BJ (cell line): ENCODE data around the gene SUSD6. TPM values are rescaled to one million over a fixed set of nuclear protein-coding genes. Genes with fewer than 3 reads are reported as not detected.

Experiments
- CTCF ChIA-PET: fragments of 350-600 bp; formaldehyde crosslinking; extraction: SDS; loops from one replicate; lab custom pipeline; 2021; ENCODE audit warnings: antibody characterized with exemption, inconsistent platforms; lab: Yijun Ruan, JAX
- POLR2A ChIA-PET: fragments of 300-600 bp; sonication (Branson Sonifier 250); formaldehyde crosslinking; extraction: SDS; loops from one replicate; lab custom pipeline; 2021; ENCODE audit warnings: antibody characterized with exemption; lab: Charles Lee
- DNase-seq: peaks from one replicate; pipeline ENCODE4 v3.0.0-alpha.2; 2011; ENCODE audit warnings: low read depth
- H3K27me3 ChIP-seq: 2 replicates; pipeline ENCODE4 v1.6.0; 2011; ENCODE audit warnings: low read length; ENCODE audit not compliant: control insufficient read depth, insufficient read depth
- H3K36me3 ChIP-seq: 2 replicates; pipeline ENCODE4 v1.5.1; 2011; ENCODE audit warnings: low read length; ENCODE audit not compliant: control insufficient read depth, insufficient read depth
- H3K4me3 ChIP-seq: 2 replicates; pipeline ENCODE4 v1.5.1; 2011; ENCODE audit warnings: low read depth, mild to moderate bottlenecking, control low read depth, low read length
- polyA plus RNA-seq: library from polyadenylated mRNA; depleted of rRNA; stranded (reverse); fragments of >200 nt; gene quantifications from 2 replicates; pipeline ENCODE4 v1.2.3, GENCODE V29; 2011
- TF ChIP-seq, protein P1 (sequence below): IDR thresholded peaks from 2 replicates; pipeline ENCODE4 v1.5.1; 2011; ENCODE audit warnings: low read depth, mild to moderate bottlenecking, control low read depth, inconsistent platforms, low read length, moderate library complexity; ENCODE audit not compliant: insufficient read depth

SUSD6 gene
- polyA plus RNA-seq, 1 experiment = 20.3 TPM

- H3K27me3 ChIP-seq = no peaks in the 10 kb centered on the region
- CTCF ChIA-PET = interaction anchor here (1.1 kb wide), 1 partner anchor 25 kb away, joined by 4 read pairs; no protein-coding TSS in a partner anchor
These were observed 56.5 kb downstream of the SUSD6 start for GRCh38 chr14:69667938-69668335.

GRCh38 chr14:69669375-69669774 is 58.0 kb downstream of the SUSD6 start:
- CTCF ChIA-PET = interaction anchor here (1.2 to 1.4 kb wide), 2 partner anchors 12 to 24 kb away, joined by 3 to 5 read pairs; no protein-coding TSS in a partner anchor
- H3K36me3 ChIP-seq = no peaks in the 10 kb centered on the region
- TF ChIP-seq, protein P1, sequence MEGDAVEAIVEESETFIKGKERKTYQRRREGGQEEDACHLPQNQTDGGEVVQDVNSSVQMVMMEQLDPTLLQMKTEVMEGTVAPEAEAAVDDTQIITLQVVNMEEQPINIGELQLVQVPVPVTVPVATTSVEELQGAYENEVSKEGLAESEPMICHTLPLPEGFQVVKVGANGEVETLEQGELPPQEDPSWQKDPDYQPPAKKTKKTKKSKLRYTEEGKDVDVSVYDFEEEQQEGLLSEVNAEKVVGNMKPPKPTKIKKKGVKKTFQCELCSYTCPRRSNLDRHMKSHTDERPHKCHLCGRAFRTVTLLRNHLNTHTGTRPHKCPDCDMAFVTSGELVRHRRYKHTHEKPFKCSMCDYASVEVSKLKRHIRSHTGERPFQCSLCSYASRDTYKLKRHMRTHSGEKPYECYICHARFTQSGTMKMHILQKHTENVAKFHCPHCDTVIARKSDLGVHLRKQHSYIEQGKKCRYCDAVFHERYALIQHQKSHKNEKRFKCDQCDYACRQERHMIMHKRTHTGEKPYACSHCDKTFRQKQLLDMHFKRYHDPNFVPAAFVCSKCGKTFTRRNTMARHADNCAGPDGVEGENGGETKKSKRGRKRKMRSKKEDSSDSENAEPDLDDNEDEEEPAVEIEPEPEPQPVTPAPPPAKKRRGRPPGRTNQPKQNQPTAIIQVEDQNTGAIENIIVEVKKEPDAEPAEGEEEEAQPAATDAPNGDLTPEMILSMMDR = no peak
- no peak overlapping the region for H3K4me3 ChIP-seq
- POLR2A ChIA-PET = no interaction called here
- no peaks in the 10 kb centered on the region for H3K27me3 ChIP-seq
- no peak for DNase-seq

More at GRCh38 chr14:69667938-69668335, 56.5 kb downstream of the SUSD6 start:
- Histone ChIP-seq H3K36me3 (no peaks in the 10 kb centered on the region), H3K4me3 (no peak overlapping the region)
- POLR2A ChIA-PET = no interaction called here
- DNase-seq = no peak
- TF ChIP-seq, protein P1 = no peak

- TF ChIP-seq, protein P1 = no peak
- CTCF ChIA-PET = interaction anchor here (1.0 to 1.4 kb wide), 2 partner anchors 17 to 23 kb away, joined by 3 to 5 read pairs; no protein-coding TSS in a partner anchor
- DNase-seq = no peak
- Histone ChIP-seq H3K4me3 (no peak overlapping the region), H3K27me3 (no peaks in the 10 kb centered on the region), H3K36me3 (no peaks in the 10 kb centered on the region)
- POLR2A ChIA-PET = no interaction called here
These were observed 58.7 kb downstream of the SUSD6 start for GRCh38 chr14:69670093-69670492.

DNA sequence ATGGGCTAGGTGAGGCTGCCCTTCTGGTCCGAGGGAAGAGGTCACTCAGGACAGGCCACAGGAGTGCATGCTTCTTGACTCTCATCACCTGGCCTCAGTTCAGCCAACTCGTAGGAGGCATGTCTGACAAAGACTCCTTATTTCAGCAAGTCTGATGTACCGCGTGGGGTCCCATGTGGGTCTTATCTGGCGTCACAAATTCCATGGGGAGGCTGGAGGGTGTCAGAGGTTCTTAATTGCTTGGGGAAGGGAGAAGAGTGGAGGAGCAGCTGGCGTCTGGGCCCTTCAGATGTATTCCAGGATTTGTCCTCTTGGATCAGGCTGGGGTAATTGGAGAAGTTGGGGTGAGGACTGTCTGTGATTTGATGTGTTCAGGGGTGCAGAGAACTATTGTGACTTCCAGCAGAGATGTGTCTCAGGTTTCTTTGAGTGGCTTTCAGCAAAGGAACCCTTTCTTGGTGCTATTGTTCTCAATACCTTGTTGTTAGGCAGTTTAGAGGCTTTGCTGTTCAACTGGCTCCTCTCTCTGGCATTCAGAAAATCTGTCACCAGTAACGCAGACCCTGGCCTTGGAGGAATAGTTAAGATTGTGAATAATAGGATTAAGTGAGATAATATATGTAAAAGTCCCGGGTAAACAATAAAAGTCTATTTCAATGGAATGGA is 60.1 kb downstream of the SUSD6 start:
- no peaks in the 10 kb centered on the region for H3K27me3 ChIP-seq
- TF ChIP-seq, protein P1 = no peak
- ChIA-PET CTCF (interaction anchor here (1.0 kb wide), 1 partner anchor 19 kb away, joined by 3 read pairs; no protein-coding TSS in a partner anchor), POLR2A (no interaction called here)
- H3K36me3 ChIP-seq = no peaks in the 10 kb centered on the region
- no peak for DNase-seq
- H3K4me3 ChIP-seq = no peak overlapping the region

DNA sequence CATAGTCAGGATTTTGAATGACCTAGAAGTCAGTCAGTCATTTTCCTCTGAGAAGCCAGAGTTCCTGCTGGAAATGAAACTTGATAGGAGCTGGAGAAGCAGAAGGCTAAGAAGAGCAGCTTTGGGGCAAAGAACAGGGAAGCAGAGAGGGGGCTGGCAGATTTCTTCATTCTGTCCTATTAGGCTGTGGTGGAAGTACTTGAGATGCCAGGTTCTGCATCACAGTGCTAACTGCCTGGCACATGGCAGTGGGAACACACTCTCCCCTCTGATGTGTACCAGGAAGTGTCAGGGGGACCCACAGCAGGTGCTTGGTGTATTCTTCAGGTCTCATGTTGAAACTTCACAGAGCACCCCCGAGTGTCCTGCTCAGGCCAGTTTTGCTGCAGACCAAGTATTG is 61.0 kb downstream of the SUSD6 start:
- DNase-seq = no peak
- TF ChIP-seq, protein P1 = no peak
- ChIA-PET POLR2A (no interaction called here), CTCF (no interaction called here)
- Histone ChIP-seq H3K4me3 (no peak overlapping the region), H3K27me3 (no peaks in the 10 kb centered on the region), H3K36me3 (no peaks in the 10 kb centered on the region)
